Mucosa of stomach (tissue), 1 donor: ENCODE measurements around the gene KRT23.

ENCODE experiments used
- H3K27me3 ChIP-seq: one replicate; pipeline ENCODE4 v1.7.0; 2013; ENCODE audit warnings: mild to moderate bottlenecking, low read length; ENCODE audit not compliant: control insufficient read depth, insufficient read depth
- H3K36me3 ChIP-seq: one replicate; pipeline ENCODE4 v1.7.0; 2013; ENCODE audit warnings: low read length; ENCODE audit not compliant: control insufficient read depth, insufficient read depth
- H3K4me1 ChIP-seq: one replicate; pipeline ENCODE4 v1.7.0; 2013; ENCODE audit warnings: mild to moderate bottlenecking, low read length; ENCODE audit not compliant: control insufficient read depth, insufficient read depth
- H3K4me3 ChIP-seq: one replicate; pipeline ENCODE4 v1.7.0; 2013; ENCODE audit warnings: low read length
- H3K9ac ChIP-seq: one replicate; pipeline ENCODE4 v1.7.0; 2013; ENCODE audit warnings: mild to moderate bottlenecking, low read length, moderate library complexity
- H3K9me3 ChIP-seq: one replicate; pipeline ENCODE4 v1.7.0; 2013; ENCODE audit warnings: mild to moderate bottlenecking, low read length, moderate library complexity; ENCODE audit not compliant: control insufficient read depth
- donor health status: Pancreatic carcinoma.

The KRT23 gene, protein sequence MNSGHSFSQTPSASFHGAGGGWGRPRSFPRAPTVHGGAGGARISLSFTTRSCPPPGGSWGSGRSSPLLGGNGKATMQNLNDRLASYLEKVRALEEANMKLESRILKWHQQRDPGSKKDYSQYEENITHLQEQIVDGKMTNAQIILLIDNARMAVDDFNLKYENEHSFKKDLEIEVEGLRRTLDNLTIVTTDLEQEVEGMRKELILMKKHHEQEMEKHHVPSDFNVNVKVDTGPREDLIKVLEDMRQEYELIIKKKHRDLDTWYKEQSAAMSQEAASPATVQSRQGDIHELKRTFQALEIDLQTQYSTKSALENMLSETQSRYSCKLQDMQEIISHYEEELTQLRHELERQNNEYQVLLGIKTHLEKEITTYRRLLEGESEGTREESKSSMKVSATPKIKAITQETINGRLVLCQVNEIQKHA

DNA sequence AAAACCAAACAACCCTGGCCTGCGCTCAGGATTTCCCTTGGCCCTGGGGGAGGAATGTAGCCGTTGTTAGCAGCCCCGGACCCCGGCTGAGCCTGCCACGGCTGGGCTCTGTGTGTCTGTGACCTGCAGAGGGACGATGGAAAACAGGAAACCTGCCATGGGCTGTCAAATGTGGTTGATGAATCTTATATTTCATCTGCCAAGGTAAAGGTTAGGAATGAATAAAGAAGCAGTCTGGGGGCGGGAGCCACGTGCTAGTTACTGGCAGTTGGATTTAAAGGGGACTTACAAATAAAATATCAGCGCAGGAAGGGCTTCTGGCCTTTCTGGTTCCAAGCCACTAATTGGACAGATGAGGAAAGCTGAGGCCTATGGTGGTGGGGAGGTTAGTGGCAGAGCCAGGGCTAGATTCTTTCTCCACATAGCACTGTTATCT is at the start of gene KRT23:
KRT23 (minus strand) TSS at position 263 of the 436 bp plus-strand sequence. CDS start 1,043 bp downstream, outside the sequence.
- Histone ChIP-seq H3K9ac (peak within 1 kb of the TSS; percentile 24), H3K9me3 (no peaks in the 10 kb centered on the region), H3K4me1 (peaks cover 19% of the 10 kb centered on the region), H3K36me3 (no peaks in the 10 kb centered on the region), H3K4me3 (no peak within 1 kb of the TSS), H3K27me3 (no peaks in the 10 kb centered on the region)

DNA sequence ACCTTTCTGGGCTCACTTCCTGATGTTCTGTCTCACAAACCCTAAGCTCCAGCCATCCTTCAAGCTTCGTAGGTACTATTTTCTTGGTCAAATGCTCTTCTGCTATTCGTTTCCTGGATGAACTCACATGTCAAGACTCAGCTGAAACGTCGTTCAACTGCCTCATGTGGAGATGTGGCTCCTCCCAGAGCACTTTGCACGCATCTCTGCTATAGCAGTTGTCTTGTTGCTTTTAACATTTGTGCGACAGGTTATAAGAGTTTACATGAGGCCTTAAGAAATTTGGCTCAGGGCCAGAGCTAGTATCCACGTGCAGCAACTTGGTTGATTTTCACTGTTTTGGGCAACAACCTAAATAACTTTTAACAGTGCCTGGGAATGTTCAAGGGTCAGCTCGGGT is 49.5 kb upstream of the KRT23 start:
- Histone ChIP-seq H3K4me3 (no peak overlapping the region), H3K4me1 (no peaks in the 10 kb centered on the region), H3K9ac (no peak overlapping the region), H3K27me3 (no peaks in the 10 kb centered on the region), H3K9me3 (no peaks in the 10 kb centered on the region), H3K36me3 (no peaks in the 10 kb centered on the region)

DNA sequence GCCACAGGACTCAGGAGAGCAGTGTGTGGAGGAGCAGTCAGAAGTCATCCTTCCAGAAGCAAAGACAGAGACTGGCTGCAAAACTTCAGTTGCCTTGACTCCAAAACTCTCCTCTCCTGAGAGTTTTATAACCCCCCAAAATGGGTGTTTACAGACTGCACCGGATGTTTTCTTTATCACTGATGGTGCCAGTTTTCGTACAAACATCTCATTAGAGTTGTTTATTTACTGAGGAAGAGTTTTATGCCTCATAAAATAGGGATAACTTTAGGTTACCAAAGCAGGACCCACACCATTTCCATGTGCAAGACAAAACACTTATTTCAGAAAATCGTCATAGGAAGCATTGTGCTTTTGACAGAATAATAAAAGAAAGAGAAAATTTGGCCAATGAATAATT is 46.8 kb upstream of the KRT23 start, which contains the start of gene KRT40:
KRT40 (minus strand) TSS at position 101 of the 400 bp plus-strand sequence; CDS start at position 48, 53 bp downstream.
- no peak within 1 kb of the TSS for H3K9ac ChIP-seq
- H3K4me1 ChIP-seq: no peaks in the 10 kb centered on the region
- H3K9me3 ChIP-seq: no peaks in the 10 kb centered on the region
- no peaks in the 10 kb centered on the region for H3K27me3 ChIP-seq
- no peaks in the 10 kb centered on the region for H3K36me3 ChIP-seq
- H3K4me3 ChIP-seq: no peak within 1 kb of the TSS

DNA sequence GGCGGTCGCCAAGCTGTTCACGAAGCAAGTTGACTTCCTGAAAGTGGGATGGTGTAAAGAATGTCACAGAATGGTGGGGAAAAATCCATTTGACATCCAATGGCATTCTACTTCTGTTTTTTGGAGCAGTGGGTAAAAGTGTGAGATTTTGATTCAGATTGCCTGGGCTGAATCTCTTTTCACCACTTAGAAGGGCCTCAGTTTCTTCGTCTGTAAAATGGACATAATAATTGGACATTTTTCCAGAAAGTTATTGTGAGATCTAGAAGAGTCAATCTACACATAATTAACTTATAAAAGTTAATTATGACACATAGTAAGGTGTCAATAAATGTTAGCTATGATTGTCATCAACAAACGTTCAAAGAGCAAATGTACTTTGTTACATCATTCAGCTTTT is 43.7 kb upstream of the KRT23 start:
- H3K36me3 ChIP-seq: no peaks in the 10 kb centered on the region
- H3K4me3 ChIP-seq: no peak overlapping the region
- H3K4me1 ChIP-seq: no peaks in the 10 kb centered on the region
- no peaks in the 10 kb centered on the region for H3K9me3 ChIP-seq
- no peaks in the 10 kb centered on the region for H3K27me3 ChIP-seq
- H3K9ac ChIP-seq: no peak overlapping the region

DNA sequence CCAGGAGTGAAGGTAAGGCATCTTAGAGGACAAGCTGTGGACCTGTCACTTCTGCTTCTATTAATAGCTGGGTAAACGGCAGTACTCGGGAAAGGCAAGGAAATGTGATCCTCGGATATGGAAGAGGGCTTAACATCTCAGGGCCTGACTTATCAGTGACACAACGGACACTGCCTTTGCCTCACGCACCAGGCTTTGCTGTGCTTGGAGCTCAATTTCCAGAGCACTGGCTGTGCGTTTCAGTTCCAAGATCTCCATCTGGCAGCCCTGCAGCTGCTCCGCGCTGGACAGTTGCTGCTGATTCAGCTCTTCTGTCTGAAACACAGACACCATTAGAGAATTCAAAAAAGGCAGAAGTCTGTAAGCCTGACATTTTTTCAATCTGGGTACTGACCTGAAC is 43.1 kb upstream of the KRT23 start:
- H3K4me3 ChIP-seq: no peak overlapping the region
- H3K9ac ChIP-seq: no peak overlapping the region
- no peaks in the 10 kb centered on the region for H3K36me3 ChIP-seq
- H3K4me1 ChIP-seq: no peaks in the 10 kb centered on the region
- H3K9me3 ChIP-seq: no peaks in the 10 kb centered on the region
- H3K27me3 ChIP-seq: no peaks in the 10 kb centered on the region

DNA sequence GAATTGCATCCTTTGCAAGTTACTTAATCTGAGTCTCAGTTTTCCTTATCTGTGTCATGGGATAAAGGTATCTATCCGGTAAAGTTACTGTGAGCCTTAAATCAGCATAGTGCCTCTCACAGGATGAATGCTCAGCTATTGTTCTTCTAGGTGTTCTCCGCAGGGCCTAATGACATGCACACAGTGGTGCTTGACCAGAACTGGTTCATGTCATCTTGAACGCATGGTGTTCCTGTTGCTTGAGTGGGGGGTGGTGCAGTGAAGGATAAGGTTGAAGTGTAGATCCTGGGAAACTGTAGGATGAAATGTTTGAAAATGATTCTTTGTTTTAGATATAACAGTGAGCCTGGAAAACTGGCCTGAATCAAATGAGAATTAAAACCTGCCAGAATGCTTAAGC is 42.7 kb upstream of the KRT23 start:
- no peak overlapping the region for H3K4me3 ChIP-seq
- no peaks in the 10 kb centered on the region for H3K9me3 ChIP-seq
- H3K9ac ChIP-seq: no peak overlapping the region
- no peaks in the 10 kb centered on the region for H3K36me3 ChIP-seq
- H3K27me3 ChIP-seq: no peaks in the 10 kb centered on the region
- no peaks in the 10 kb centered on the region for H3K4me1 ChIP-seq

DNA sequence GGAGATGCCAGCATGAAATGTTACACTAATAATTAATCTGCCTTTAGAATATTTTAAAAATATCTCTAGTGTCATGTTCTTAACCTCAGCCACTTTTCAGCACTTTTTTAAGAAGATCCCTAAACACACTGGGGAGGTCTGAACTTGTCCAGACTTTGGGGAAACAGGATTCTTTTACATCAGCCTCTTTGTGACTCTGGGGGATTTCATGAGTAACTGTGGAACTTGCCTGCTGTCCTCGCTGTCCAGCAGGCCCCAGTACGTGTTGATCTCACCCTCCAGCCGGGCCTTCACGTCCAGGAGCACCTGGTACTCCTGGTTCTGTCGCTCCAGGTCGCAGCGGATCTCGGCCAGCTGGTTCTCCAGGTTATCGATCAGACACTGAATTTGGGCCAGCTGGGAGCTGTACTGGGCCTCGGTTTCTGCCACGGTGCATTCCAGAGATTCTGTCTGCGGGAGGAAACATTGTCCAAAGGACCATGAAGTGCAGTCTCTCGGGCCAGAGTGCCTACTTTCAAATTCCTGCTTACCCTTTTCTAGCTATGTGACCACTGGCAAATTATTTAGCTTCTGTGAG is 41.2 kb upstream of the KRT23 start:
- Histone ChIP-seq H3K4me3 (no peak overlapping the region), H3K36me3 (no peaks in the 10 kb centered on the region), H3K27me3 (no peaks in the 10 kb centered on the region), H3K4me1 (no peaks in the 10 kb centered on the region), H3K9me3 (no peaks in the 10 kb centered on the region), H3K9ac (no peak overlapping the region)

DNA sequence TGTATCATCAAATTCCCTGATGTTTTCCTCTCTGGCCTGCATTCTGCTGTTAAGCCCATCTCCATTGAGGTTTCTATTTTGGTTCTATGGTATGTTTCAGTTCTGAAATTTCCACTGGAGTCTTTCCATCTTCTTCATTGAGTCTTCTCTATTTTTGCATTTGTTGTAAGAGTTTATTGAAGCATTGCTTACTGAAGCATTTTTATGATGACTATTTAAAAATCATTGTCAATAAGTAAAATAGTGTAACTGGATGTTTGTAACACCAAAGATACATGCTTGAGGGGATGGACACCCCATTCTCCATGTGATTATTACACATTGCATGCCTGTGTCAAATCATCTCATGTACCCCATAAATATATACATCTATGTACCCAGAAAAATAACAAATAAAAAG is 38.1 kb upstream of the KRT23 start:
- Histone ChIP-seq H3K9me3 (no peaks in the 10 kb centered on the region), H3K9ac (no peak overlapping the region), H3K27me3 (no peaks in the 10 kb centered on the region), H3K4me1 (no peaks in the 10 kb centered on the region), H3K4me3 (no peak overlapping the region), H3K36me3 (no peaks in the 10 kb centered on the region)

DNA sequence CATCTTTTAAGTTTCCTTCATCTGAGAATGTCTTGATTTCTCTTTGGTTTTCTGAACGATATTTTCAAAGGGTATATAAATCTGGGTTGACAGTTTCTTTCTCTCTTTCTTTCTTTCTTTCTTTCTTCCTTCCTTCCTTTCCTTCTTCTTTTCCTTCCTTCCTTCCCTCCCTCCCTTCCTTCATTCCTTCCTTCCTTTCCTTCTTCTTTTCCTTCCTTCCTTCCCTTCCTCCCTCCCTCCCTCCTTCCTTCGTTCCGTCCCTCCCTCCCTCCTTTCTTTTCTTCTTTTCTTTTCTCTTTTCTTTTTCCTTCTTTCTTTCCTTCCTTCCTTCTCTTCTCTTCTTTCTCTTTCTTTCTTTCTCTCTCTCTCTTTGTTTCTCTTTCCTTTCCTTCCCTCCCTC is 36.9 kb upstream of the KRT23 start:
- no peaks in the 10 kb centered on the region for H3K9me3 ChIP-seq
- H3K27me3 ChIP-seq: no peaks in the 10 kb centered on the region
- no peaks in the 10 kb centered on the region for H3K36me3 ChIP-seq
- no peak overlapping the region for H3K4me3 ChIP-seq
- H3K4me1 ChIP-seq: no peaks in the 10 kb centered on the region
- H3K9ac ChIP-seq: no peak overlapping the region

DNA sequence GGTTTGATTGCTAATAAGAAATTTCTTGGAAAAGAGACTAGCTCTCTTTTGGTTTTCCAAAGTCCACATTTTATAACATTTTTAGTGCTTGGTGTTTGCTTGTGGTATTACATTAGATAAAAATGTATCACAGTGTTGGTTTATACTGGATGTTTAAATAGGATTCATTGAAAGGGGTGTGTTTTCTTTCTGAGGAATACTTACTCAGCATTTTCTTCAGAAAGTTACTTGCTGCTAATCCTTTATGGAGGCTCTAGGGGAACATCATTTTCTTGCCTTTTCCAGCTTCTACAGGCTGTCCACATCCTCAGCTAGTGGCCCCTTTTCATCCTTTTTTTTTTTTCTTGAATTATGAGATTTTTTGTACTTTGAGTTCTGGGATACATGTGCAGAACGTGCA is 30.1 kb upstream of the KRT23 start:
- Histone ChIP-seq H3K4me3 (no peak overlapping the region), H3K4me1 (no peaks in the 10 kb centered on the region), H3K9me3 (no peaks in the 10 kb centered on the region), H3K36me3 (no peaks in the 10 kb centered on the region), H3K27me3 (no peaks in the 10 kb centered on the region), H3K9ac (no peak overlapping the region)

DNA sequence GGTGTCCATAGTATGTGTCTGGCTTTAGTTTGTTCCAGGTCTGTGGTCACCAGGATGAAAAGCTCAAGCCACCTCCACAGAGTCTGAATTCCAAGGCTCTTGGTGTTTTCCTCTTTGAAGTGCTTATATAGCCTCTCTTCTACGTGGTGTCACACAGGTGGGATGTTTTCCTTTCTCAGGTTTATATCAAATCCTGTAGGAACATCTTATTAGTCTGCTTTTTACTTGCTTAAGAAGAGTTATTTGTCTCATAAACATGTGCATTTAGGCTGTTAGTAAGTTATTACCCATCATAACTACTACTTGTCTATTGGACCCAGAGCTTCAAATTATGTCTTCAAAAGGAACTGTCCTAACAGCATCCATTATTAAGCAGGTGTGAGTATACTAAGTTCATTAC is 29.4 kb upstream of the KRT23 start, which contains the start of gene KRT39:
KRT39 (minus strand) TSS at position 101 of the 400 bp plus-strand sequence; CDS start at position 9, 92 bp downstream.
- Histone ChIP-seq H3K4me1 (no peaks in the 10 kb centered on the region), H3K36me3 (no peaks in the 10 kb centered on the region), H3K4me3 (no peak within 1 kb of the TSS), H3K27me3 (no peaks in the 10 kb centered on the region), H3K9ac (no peak within 1 kb of the TSS), H3K9me3 (no peaks in the 10 kb centered on the region)

DNA sequence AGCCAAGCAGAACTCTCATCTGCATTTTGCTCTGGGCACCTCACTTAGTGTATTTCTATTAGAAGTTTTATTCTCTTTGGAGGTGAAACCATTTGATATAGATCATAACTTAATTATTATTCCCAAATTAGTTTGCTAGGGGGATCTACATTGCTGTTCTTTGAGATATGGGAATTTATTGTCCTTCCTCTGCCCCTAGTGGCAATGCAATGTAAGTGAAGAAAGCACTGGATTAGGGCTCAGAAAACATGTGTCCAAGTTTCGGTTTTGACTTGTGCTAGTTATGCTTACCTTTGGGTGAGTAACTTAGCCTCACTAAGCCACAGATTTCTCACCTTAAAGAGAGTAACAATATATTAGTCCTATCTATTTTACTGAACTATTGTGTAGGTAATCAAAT is 26.4 kb upstream of the KRT23 start:
- H3K27me3 ChIP-seq: no peaks in the 10 kb centered on the region
- no peaks in the 10 kb centered on the region for H3K36me3 ChIP-seq

More for the DNA sequence above, 26.4 kb upstream of the KRT23 start:
- Histone ChIP-seq H3K4me1 (no peaks in the 10 kb centered on the region), H3K4me3 (no peak overlapping the region), H3K9me3 (no peaks in the 10 kb centered on the region), H3K9ac (no peak overlapping the region)
